Colonic mucosa (tissue), 4 donors: ENCODE data around the gene C1orf35. TPM values are rescaled to one million over a fixed set of nuclear protein-coding genes. Genes with fewer than 3 reads are reported as not detected.

Experiments used
- DNase-seq: peaks from one replicate; pipeline ENCODE4 v3.0.0-alpha.2; 2020
- H3K27ac ChIP-seq: fragments of 200-600 bp; one replicate; pipeline ENCODE4 v1.8.0; 2021
- H3K27me3 ChIP-seq: fragments of 200-600 bp; one replicate; pipeline ENCODE4 v1.8.0; 2021
- H3K36me3 ChIP-seq: fragments of 200-600 bp; one replicate; pipeline ENCODE4 v1.8.0; 2021
- H3K4me1 ChIP-seq: fragments of 200-600 bp; one replicate; pipeline ENCODE4 v1.8.0; 2021; ENCODE audit warnings: mild to moderate bottlenecking
- H3K4me3 ChIP-seq: fragments of 200-600 bp; one replicate; pipeline ENCODE4 v1.8.0; 2021
- H3K9ac ChIP-seq, 2 donors: one replicate each; pipeline ENCODE4 v1.7.0; 2013; ENCODE audit warnings: control low read depth in 2 of 2, low read depth in 2 of 2, low read length in 2 of 2
- H3K9me3 ChIP-seq: fragments of 200-600 bp; one replicate; pipeline ENCODE4 v1.8.0; 2021
- intact Hi-C: fragments of 100-400 bp; cut with DNase I; formaldehyde crosslinking; loops from one replicate; pipeline ENCODE4 v1.14.1; 2022
- total RNA-seq, 2 donors: library from RNA; stranded (reverse); fragmentation: NEBNext Ultra II Directional in 1 of 2; extraction: Animal tissue kit (Norgen Biotek cat#: 25700) in 1 of 2; gene quantifications; one replicate each; pipeline ENCODE4 v1.2.1, GENCODE V29; 2021
- TF ChIP-seq, protein P1 (sequence below): fragments of 200-600 bp; IDR thresholded peaks from one replicate; pipeline ENCODE4 v1.8.0; 2022; ENCODE audit warnings: antibody characterized with exemption, mild to moderate bottlenecking
- donor health status: healthy.
- donor health status: DM: no; HTN: no; CAD: no.
- donor health status: DM: no; HTN: no; CAD: no.

C1orf35 gene
- total RNA-seq, 2 donors from 2014 or later, result 14.9 to 26.4 TPM

DNA sequence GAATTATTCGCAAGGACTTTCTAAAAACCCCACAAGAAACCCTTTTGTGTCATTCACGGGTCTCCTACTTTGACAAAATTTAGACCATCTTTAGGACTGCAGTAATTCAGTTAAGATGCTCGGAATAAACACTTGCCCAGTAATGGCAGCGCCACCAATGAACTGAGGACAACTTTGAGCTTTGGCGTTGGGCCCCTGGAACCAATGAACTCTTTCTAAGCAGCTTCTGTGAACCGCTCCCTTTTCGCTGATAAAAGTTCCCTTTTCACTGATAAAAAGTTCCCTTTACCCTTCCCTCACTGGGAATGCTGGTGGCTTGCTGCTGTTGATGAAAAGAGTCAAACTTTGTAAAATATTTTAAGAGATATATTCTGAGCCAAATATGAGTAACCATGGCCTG is 7.4 kb upstream of the C1orf35 start:
- no peak overlapping the region for H3K4me3 ChIP-seq
- no peaks in the 10 kb centered on the region for H3K36me3 ChIP-seq
- peak overlapping the region in 1 of 2 donors; percentile 97 for H3K9ac ChIP-seq
- TF ChIP-seq, protein P1, sequence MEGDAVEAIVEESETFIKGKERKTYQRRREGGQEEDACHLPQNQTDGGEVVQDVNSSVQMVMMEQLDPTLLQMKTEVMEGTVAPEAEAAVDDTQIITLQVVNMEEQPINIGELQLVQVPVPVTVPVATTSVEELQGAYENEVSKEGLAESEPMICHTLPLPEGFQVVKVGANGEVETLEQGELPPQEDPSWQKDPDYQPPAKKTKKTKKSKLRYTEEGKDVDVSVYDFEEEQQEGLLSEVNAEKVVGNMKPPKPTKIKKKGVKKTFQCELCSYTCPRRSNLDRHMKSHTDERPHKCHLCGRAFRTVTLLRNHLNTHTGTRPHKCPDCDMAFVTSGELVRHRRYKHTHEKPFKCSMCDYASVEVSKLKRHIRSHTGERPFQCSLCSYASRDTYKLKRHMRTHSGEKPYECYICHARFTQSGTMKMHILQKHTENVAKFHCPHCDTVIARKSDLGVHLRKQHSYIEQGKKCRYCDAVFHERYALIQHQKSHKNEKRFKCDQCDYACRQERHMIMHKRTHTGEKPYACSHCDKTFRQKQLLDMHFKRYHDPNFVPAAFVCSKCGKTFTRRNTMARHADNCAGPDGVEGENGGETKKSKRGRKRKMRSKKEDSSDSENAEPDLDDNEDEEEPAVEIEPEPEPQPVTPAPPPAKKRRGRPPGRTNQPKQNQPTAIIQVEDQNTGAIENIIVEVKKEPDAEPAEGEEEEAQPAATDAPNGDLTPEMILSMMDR, result no peak
- no peaks in the 10 kb centered on the region for H3K9me3 ChIP-seq
- no peak overlapping the region for H3K27ac ChIP-seq
- H3K4me1 ChIP-seq, result peaks cover 9% of the 10 kb centered on the region
- DNase-seq, result no peak
- intact Hi-C loops, result no loop called here
- H3K27me3 ChIP-seq, result no peaks in the 10 kb centered on the region

DNA sequence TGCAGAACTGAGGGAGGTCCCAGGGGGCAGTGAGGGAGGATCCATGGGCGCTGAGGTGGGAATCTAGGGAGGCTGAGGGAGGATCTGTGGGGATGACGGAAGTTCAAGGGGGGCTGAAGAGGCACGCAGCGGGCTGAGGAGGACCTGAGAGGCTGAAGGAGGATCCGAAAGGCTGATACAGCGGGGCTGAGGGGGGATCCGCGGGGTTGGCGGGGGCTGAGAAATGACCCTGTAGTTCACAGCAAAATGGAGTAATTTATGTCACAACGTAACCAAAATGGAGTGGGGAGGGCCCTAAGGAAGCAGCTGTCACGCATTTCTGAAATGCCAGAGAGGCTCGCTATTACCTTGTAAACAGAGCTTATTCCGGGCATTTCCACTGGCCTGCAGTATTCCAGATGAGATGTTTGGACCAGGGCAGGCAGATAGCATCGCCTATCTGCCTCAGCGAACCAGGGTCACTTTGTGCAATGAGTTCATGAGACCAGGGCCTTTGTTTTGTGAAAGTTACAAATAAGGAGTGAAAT is 6.9 kb upstream of the C1orf35 start:
- no peak for DNase-seq
- H3K27ac ChIP-seq, result peak overlapping the region; percentile 86
- peak overlapping the region; percentile 97 to 98 for H3K9ac ChIP-seq
- H3K9me3 ChIP-seq, result no peaks in the 10 kb centered on the region
- H3K4me1 ChIP-seq, result peaks cover 9% of the 10 kb centered on the region
- TF ChIP-seq, protein P1, result no peak
- no peaks in the 10 kb centered on the region for H3K27me3 ChIP-seq
- H3K4me3 ChIP-seq, result peak overlapping the region; percentile 99
- H3K36me3 ChIP-seq, result no peaks in the 10 kb centered on the region
- intact Hi-C loops, result no loop called here

DNA sequence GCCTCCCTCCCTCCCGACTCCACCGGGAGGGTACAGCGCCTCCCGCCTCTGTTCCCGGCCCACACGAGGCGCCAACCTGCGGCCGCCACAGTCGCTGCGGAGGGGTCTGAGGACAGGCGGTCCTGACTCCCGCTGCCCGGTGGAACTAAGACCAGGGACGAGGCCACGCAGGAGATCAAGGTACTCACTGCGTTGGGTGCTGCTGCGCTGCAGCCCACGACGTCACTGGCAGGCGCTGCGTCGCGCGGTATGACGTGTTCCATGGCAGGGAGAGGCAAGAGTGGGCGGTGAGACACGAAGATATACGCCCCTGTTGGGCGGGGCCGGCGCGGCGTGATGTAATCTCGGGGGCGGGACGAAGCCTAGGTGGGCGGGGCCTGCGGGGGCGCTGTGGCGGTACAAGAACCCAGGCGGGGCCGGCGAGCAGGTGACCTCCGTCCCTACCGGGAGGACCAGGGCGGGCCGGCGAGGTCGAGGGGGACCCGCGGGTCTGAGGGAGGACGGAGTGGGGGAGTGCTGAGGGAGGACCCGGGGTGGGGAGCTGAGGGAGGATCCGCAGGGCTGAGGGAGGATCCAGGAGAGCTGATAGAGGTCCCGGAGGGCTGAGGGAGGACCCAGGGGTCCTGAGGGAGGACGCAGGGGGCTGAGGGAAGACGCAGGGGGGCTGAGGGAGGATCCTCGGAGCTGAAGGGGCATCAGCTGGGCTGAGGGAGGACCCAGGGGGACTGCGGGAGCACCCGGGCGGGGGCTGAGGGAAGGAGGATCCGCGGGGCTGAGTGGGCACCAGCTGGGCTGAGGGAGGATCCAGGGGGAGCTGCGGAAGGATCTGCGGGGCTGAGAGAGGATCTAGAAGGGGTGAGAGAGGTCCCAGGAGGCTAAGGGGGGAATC is 6.2 kb upstream of the C1orf35 start, which contains the start of gene MRPL55:
TSS of gene MRPL55 (minus strand) at position 227 of the 889 bp plus-strand sequence. CDS start 1,039 bp downstream, outside the sequence.
- no peaks in the 10 kb centered on the region for H3K9me3 ChIP-seq
- no peaks in the 10 kb centered on the region for H3K36me3 ChIP-seq
- H3K27ac ChIP-seq, result peak within 1 kb of the TSS; percentile 86
- peak within 1 kb of the TSS; percentile 99 for H3K4me3 ChIP-seq
- TF ChIP-seq, protein P1, result no peak
- peaks cover 9% of the 10 kb centered on the region for H3K4me1 ChIP-seq
- no peaks in the 10 kb centered on the region for H3K27me3 ChIP-seq
- DNase-seq, result peak; percentile 100
- peak within 1 kb of the TSS; percentile 98 to 100 for H3K9ac ChIP-seq
- intact Hi-C loops, result no loop called here

DNA sequence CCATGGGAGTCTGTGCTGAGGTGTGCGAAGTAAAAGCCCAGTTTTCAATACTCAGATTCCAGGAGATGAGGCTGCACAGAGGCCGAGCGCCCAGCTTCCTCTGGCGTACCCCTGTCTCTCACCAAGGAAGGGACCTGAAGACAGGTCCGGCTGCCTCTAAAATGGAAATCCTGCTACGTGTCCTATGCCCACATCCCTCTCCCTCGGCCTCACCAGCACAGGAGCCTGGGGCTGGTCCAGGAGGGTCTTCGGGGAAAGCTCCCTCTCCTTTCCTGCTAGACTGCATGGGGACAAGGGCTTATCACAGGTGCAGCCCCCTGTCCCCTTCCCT is 5.6 kb upstream of the C1orf35 start:
- H3K4me1 ChIP-seq, result peaks cover 9% of the 10 kb centered on the region
- H3K36me3 ChIP-seq, result no peaks in the 10 kb centered on the region
- H3K9ac ChIP-seq, result peak overlapping the region; percentile 95 to 100
- no peak for DNase-seq
- H3K9me3 ChIP-seq, result no peaks in the 10 kb centered on the region
- intact Hi-C loops, result no loop called here
- H3K27me3 ChIP-seq, result no peaks in the 10 kb centered on the region
- H3K4me3 ChIP-seq, result peak overlapping the region; percentile 99
- peak overlapping the region; percentile 86 for H3K27ac ChIP-seq
- TF ChIP-seq, protein P1, result no peak

DNA sequence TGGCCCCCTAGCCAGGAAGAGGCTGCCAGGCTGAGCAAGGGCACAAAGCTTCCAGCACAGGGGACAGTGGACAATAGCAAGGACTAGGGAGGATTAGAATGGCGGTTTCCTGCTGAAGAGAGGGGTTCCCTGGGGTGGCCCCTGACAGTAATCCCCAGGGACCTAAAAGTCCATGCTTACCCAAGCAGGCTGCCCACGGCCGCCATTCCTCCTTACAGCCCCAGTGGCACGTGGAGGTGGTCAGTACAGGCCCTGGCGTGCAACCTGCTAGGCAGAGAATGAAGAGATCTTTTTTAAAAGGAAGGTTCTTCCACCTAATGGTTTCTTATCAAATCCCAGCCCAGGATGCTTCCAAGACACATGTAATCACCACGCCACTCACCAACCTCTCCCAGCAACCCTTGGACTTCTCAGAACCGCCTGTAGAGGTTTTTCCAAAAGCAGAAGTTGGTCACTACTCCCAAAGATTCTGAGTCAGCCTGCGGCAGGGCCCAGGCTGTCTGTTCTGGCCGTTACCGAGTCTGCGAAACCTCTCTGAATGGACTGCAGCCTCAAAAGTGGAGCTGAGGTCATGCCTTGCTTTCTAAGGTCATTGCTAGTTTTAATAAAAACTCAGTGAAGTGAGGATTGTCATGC is 5.0 kb upstream of the C1orf35 start:
- TF ChIP-seq, protein P1, result no peak
- Histone ChIP-seq H3K4me1 (peaks cover 9% of the 10 kb centered on the region), H3K36me3 (no peaks in the 10 kb centered on the region), H3K9ac (peak overlapping the region in 1 of 2 donors; percentile 95), H3K27ac (no peak overlapping the region), H3K9me3 (no peaks in the 10 kb centered on the region), H3K27me3 (no peaks in the 10 kb centered on the region), H3K4me3 (peak overlapping the region; percentile 99)
- intact Hi-C loops, result no loop called here
- DNase-seq, result no peak
